Suprapubic skin (tissue), 4 donors: ENCODE data around the gene DBF4. TPM values are rescaled to one million over a fixed set of nuclear protein-coding genes. Genes with fewer than 3 reads are reported as not detected.

ENCODE experiments used
- DNase-seq, 2 donors: peaks; one replicate each; pipeline ENCODE4 v3.0.0-alpha.2; 2019; ENCODE audit warnings: low spot score in 2 of 2
- H3K27ac ChIP-seq: fragments of 200-600 bp; sonication (generic); one replicate; pipeline ENCODE4 v1.5.1; 2019
- H3K27me3 ChIP-seq: fragments of 200-600 bp; sonication (generic); one replicate; pipeline ENCODE4 v1.5.1; 2019
- H3K36me3 ChIP-seq: fragments of 200-600 bp; sonication (generic); one replicate; pipeline ENCODE4 v1.5.1; 2019
- H3K4me1 ChIP-seq: fragments of 200-600 bp; sonication (generic); one replicate; pipeline ENCODE4 v1.5.1; 2019
- H3K4me3 ChIP-seq: fragments of 200-600 bp; sonication (generic); one replicate; pipeline ENCODE4 v1.5.1; 2019; ENCODE audit warnings: mild to moderate bottlenecking
- H3K9me3 ChIP-seq: fragments of 200-600 bp; sonication (generic); one replicate; pipeline ENCODE4 v1.5.1; 2019
- CTCF ChIP-seq, 2 donors: fragments of 200-600 bp in 1 of 2; fragments of 450-650 bp in 1 of 2; sonication (generic) in 1 of 2; IDR thresholded peaks; one replicate each; pipeline ENCODE4 v1.5.1; 2016 to 2019; ENCODE audit warnings: antibody characterized with exemption in 2 of 2, mild to moderate bottlenecking in 1 of 2, moderate library complexity in 1 of 2
- EP300 ChIP-seq: sonication (generic); formaldehyde crosslinking; IDR thresholded peaks from one replicate; pipeline ENCODE4 v1.6.1; 2017; ENCODE audit warnings: antibody characterized with exemption
- POLR2A ChIP-seq, 2 donors: fragments of 450-650 bp; IDR thresholded peaks; one replicate each; pipeline ENCODE4 v1.6.1; 2017; ENCODE audit warnings: antibody characterized with exemption in 2 of 2, mild to moderate bottlenecking in 2 of 2, moderate library complexity in 2 of 2
- POLR2AphosphoS5 ChIP-seq, 3 donors: sonication (generic); formaldehyde crosslinking; IDR thresholded peaks; one replicate each; pipeline ENCODE4 v1.6.1; 2017; ENCODE audit warnings: antibody characterized with exemption in 3 of 3
- WGBS: methylation state at CpG from one replicate; pipeline ENCODE4 v1.1.5; 2018; 5-methylcytosine and 5-hydroxymethylcytosine counted together
- total RNA-seq, 4 donors: library from RNA; depleted of rRNA; stranded (reverse); fragments of >200 nt; gene quantifications; one replicate each; pipeline ENCODE4 v1.1.0, GENCODE V29; 2016

The DBF4 gene
- total RNA-seq, 4 donors from 2014 or later, result 16.7 to 32.1 (median 20.1) TPM

DNA sequence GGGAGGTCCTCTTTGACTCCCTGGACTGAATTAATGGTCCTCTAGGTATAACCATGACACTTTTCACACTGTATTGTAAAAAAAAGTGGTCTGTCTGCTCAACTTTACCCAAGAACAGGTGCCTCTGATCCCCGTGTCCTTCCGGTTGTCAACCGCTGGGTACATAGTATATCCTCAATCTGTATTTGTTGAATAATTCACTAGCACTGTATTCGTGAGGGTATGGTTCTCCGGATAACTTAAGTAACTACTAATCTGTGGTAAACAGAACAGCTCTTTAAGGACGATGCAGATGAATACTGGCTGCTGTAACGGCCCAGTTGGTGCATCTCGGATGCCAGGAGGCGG, 57.3 kb downstream of the DBF4 start:
- TF ChIP-seq POLR2AphosphoS5 (IDR thresholded peaks at IDR 0.05), result no peak
- no peak for TF ChIP-seq CTCF (IDR thresholded peaks at IDR 0.05)
- no peak for TF ChIP-seq EP300
- no peak for TF ChIP-seq POLR2A (IDR thresholded peaks at IDR 0.05)
- Histone ChIP-seq H3K27ac (no peak overlapping the region), H3K9me3 (no peaks in the 10 kb centered on the region), H3K27me3 (peaks cover 10% of the 10 kb centered on the region), H3K4me1 (peaks cover 10% of the 10 kb centered on the region), H3K4me3 (peak overlapping the region; percentile 86), H3K36me3 (no peaks in the 10 kb centered on the region)
- no peak for DNase-seq
- WGBS, result 12% methylated on average over 9 of the region's 9 CpGs

- peak; percentile 90 for DNase-seq
- Histone ChIP-seq H3K27me3 (peaks cover 10% of the 10 kb centered on the region), H3K9me3 (no peaks in the 10 kb centered on the region), H3K27ac (no peak within 1 kb of the TSS), H3K36me3 (no peaks in the 10 kb centered on the region), H3K4me1 (peaks cover 10% of the 10 kb centered on the region), H3K4me3 (peak within 1 kb of the TSS; percentile 86)
- WGBS, result 0% methylated on average over 21 of the region's 70 CpGs
- TF ChIP-seq POLR2A (IDR thresholded peaks at IDR 0.05), result no peak
- TF ChIP-seq CTCF (IDR thresholded peaks at IDR 0.05), result no peak
- TF ChIP-seq EP300, result no peak
- TF ChIP-seq POLR2AphosphoS5 (IDR thresholded peaks at IDR 0.05), result no peak
Measured at GRCh38 chr7:87933953-87934698, 57.8 kb downstream of the DBF4 start, which contains the start of gene ADAM22. Gene ADAM22 (plus strand): TSS chr7:87934251. CDS start chr7:87934466, 215 bp downstream.

- TF ChIP-seq POLR2AphosphoS5 (IDR thresholded peaks at IDR 0.05), result no peak
- TF ChIP-seq EP300, result no peak
- no peak for TF ChIP-seq POLR2A (IDR thresholded peaks at IDR 0.05)
- TF ChIP-seq CTCF (IDR thresholded peaks at IDR 0.05), result no peak
- H3K9me3 ChIP-seq, result no peaks in the 10 kb centered on the region
- peaks cover 10% of the 10 kb centered on the region for H3K27me3 ChIP-seq
- peak overlapping the region; percentile 86 for H3K4me3 ChIP-seq
- WGBS, result 4% methylated on average over 44 of the region's 47 CpGs
- peaks cover 10% of the 10 kb centered on the region for H3K4me1 ChIP-seq
- H3K36me3 ChIP-seq, result no peaks in the 10 kb centered on the region
- H3K27ac ChIP-seq, result no peak overlapping the region
- DNase-seq, result no peak
Measured at GRCh38 chr7:87934699-87935383, 58.5 kb downstream of the DBF4 start.

DNA sequence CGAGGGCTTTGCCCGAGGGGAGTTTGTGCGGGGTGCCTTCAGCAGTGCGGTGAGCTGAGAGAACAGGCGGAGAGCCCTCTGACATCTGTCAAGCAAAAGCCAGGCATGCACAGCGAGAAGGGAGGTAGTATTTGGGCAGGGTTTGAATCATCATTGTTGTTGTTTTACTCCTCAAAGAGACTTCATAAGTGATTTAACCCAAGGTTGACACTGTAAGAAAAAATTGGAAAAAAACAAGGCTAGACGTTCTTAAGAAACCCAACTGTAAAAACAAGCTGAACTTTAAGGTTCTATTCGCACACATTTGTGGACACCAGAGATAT, 59.1 kb downstream of the DBF4 start:
- no peak for DNase-seq
- WGBS, result 42% methylated on average over 8 of the region's 8 CpGs

More for the DNA sequence above, 59.1 kb downstream of the DBF4 start:
- no peaks in the 10 kb centered on the region for H3K9me3 ChIP-seq
- H3K4me3 ChIP-seq, result peak overlapping the region; percentile 86
- peaks cover 10% of the 10 kb centered on the region for H3K27me3 ChIP-seq
- TF ChIP-seq POLR2AphosphoS5 (IDR thresholded peaks at IDR 0.05) (no peak), POLR2A (IDR thresholded peaks at IDR 0.05) (no peak), EP300 (no peak), CTCF (IDR thresholded peaks at IDR 0.05) (no peak)
- no peak overlapping the region for H3K27ac ChIP-seq
- peaks cover 10% of the 10 kb centered on the region for H3K4me1 ChIP-seq
- H3K36me3 ChIP-seq, result no peaks in the 10 kb centered on the region
